Osteocyte (in vitro differentiated cells): Measurements from ENCODE around the gene TESPA1. TPM values are rescaled to one million over a fixed set of nuclear protein-coding genes. Genes with fewer than 3 reads are reported as not detected.

Experiments used
- DNase-seq: peaks from one replicate; pipeline ENCODE4 v3.0.0; 2021; ENCODE audit warnings: mixed read lengths; ENCODE audit not compliant: unreplicated experiment; ENCODE audit errors: extremely low spot score
- H3K27ac Mint-ChIP-seq: one replicate; pipeline ENCODE4 v1.8.0; 2021; ENCODE audit warnings: mild to moderate bottlenecking, mixed read lengths; ENCODE audit not compliant: unreplicated experiment
- H3K27me3 Mint-ChIP-seq: one replicate; pipeline ENCODE4 v1.8.0; 2021; ENCODE audit warnings: mixed read lengths; ENCODE audit not compliant: unreplicated experiment
- H3K36me3 Mint-ChIP-seq: one replicate; pipeline ENCODE4 v1.8.0; 2021; ENCODE audit warnings: mixed read lengths; ENCODE audit not compliant: unreplicated experiment
- H3K4me1 Mint-ChIP-seq: one replicate; pipeline ENCODE4 v1.8.0; 2021; ENCODE audit warnings: mixed read lengths; ENCODE audit not compliant: unreplicated experiment
- H3K4me3 Mint-ChIP-seq: one replicate; pipeline ENCODE4 v1.8.0; 2021; ENCODE audit warnings: mild to moderate bottlenecking, moderate library complexity, mixed read lengths; ENCODE audit not compliant: unreplicated experiment
- H3K9me3 Mint-ChIP-seq: one replicate; pipeline ENCODE4 v1.8.0; 2021; ENCODE audit warnings: mixed read lengths; ENCODE audit not compliant: unreplicated experiment
- total RNA-seq: library from RNA; stranded (reverse); gene quantifications from 2 replicates; pipeline ENCODE4 v1.2.1, GENCODE V29; 2021
- TF ChIP-seq, protein P1 (sequence below): fragments of 200-600 bp; sonication (generic); IDR thresholded peaks from 2 replicates; pipeline ENCODE4 v1.5.0; 2021; ENCODE audit warnings: antibody characterized with exemption, mild to moderate bottlenecking, moderate library complexity

The TESPA1 gene
- total RNA-seq, 1 donor from 2014 or later: not detected

DNA sequence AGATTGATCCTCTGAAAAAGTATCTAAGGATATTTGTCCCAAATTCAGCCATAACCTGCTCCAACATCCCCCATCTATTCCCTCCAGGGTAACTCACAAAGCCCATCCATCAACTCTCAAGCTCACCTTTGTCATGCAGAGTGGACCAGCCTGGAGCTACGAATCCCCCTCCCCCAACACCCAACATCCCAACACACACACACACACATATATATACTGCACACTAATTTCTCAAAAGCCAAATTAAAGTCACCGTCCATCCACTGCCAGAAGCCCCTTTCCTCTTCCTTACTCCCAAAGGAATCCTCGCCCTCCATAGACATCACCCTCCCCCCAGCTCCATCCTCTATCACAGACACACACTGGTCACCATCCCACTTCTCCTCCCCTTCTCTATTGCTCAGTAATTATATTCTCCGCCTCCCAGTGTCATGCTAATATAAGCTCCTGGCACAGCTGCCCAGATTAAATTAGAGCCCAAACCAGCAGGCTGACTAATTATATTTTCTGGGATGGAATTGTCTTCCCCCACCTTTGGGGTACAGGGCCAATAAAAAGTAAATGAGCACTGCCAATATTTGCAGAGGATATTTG lies 13.5 kb upstream of the TESPA1 start:
- no peak overlapping the region for H3K4me3 Mint-ChIP-seq
- no peaks in the 10 kb centered on the region for H3K9me3 Mint-ChIP-seq
- H3K27me3 Mint-ChIP-seq: peaks cover 4% of the 10 kb centered on the region
- no peaks in the 10 kb centered on the region for H3K4me1 Mint-ChIP-seq
- no peaks in the 10 kb centered on the region for H3K36me3 Mint-ChIP-seq
- no peak overlapping the region for H3K27ac Mint-ChIP-seq
- TF ChIP-seq, protein P1, sequence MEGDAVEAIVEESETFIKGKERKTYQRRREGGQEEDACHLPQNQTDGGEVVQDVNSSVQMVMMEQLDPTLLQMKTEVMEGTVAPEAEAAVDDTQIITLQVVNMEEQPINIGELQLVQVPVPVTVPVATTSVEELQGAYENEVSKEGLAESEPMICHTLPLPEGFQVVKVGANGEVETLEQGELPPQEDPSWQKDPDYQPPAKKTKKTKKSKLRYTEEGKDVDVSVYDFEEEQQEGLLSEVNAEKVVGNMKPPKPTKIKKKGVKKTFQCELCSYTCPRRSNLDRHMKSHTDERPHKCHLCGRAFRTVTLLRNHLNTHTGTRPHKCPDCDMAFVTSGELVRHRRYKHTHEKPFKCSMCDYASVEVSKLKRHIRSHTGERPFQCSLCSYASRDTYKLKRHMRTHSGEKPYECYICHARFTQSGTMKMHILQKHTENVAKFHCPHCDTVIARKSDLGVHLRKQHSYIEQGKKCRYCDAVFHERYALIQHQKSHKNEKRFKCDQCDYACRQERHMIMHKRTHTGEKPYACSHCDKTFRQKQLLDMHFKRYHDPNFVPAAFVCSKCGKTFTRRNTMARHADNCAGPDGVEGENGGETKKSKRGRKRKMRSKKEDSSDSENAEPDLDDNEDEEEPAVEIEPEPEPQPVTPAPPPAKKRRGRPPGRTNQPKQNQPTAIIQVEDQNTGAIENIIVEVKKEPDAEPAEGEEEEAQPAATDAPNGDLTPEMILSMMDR: no peak
- DNase-seq: no peak

DNA sequence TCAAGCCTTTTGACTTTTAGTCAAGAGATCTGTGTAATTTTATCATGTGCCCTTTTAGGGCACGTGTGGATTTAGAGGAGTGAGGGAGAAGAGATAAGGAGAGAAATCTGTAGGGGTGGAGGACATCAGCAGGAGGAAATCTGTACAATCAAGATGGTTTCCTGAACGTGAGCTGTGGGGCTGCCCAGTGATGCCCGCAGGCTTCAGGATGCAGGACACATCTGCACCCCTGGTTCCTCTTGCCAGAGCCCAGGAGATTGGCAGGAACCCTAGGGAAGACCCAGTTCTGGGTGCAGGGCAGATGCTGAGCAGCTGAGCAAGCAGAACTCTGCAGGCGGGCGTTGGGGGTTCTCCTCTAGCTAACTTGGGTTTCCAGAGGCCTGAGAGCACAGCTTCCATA lies 11.6 kb upstream of the TESPA1 start:
- no peaks in the 10 kb centered on the region for H3K9me3 Mint-ChIP-seq
- no peaks in the 10 kb centered on the region for H3K4me1 Mint-ChIP-seq
- no peak overlapping the region for H3K4me3 Mint-ChIP-seq
- DNase-seq: no peak
- peaks cover 6% of the 10 kb centered on the region for H3K27me3 Mint-ChIP-seq
- H3K36me3 Mint-ChIP-seq: no peaks in the 10 kb centered on the region
- TF ChIP-seq, protein P1: no peak
- H3K27ac Mint-ChIP-seq: no peak overlapping the region

DNA sequence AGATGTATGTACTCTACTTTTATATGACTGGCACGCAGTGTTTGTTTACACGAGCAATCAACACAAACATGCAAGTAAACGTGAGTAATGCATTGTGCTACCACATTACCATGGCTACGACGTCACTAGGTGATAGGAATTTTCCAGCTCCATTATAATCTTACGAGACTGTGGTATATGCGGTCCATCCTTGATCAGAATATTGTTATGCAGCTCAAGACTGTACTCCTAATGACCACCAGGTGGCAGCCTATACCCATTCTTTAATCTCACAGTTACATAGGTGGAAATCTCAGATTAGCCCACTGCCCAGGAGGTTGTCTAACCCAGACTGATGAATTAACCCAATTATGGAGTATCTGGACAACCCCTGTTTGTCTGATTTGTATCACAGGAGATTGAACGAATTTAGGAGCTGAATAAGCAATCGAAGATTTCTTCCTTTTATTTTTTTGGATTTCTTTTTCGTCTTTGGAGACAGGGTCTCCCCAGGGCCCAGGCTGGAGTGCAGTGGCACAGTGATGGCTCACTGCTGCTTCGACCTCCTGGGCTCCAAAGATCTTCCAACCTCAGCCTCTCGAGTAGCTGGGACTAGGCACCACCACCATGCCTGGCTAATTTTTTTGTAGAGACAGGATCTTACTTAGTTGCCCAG lies 8.7 kb upstream of the TESPA1 start:
- no peaks in the 10 kb centered on the region for H3K36me3 Mint-ChIP-seq
- H3K27ac Mint-ChIP-seq: no peak overlapping the region
- H3K4me3 Mint-ChIP-seq: no peak overlapping the region
- H3K27me3 Mint-ChIP-seq: peaks cover 13% of the 10 kb centered on the region
- H3K9me3 Mint-ChIP-seq: no peaks in the 10 kb centered on the region
- TF ChIP-seq, protein P1: peak; percentile 81
- H3K4me1 Mint-ChIP-seq: no peaks in the 10 kb centered on the region
- DNase-seq: no peak

DNA sequence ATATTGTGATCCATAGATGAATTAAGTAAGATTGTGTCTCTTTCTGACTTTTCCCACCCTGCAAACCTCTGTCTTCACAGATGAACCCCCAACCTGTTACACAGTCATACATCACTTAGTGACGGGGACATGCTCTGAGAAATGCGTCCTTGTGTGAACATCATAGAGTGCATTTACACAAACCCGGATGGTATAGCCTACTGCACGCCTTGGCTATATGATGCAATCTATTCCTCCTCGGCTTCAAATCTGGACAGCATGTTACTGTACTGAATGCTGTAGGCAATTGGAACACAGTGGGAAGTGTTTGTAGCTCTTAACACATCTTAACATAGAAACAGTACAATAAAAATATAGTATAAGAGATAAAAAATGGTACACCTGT lies 7.4 kb upstream of the TESPA1 start:
- no peaks in the 10 kb centered on the region for H3K36me3 Mint-ChIP-seq
- H3K27me3 Mint-ChIP-seq: peaks cover 13% of the 10 kb centered on the region
- H3K9me3 Mint-ChIP-seq: no peaks in the 10 kb centered on the region
- no peaks in the 10 kb centered on the region for H3K4me1 Mint-ChIP-seq
- DNase-seq: no peak
- no peak overlapping the region for H3K4me3 Mint-ChIP-seq
- no peak overlapping the region for H3K27ac Mint-ChIP-seq
- TF ChIP-seq, protein P1: no peak

DNA sequence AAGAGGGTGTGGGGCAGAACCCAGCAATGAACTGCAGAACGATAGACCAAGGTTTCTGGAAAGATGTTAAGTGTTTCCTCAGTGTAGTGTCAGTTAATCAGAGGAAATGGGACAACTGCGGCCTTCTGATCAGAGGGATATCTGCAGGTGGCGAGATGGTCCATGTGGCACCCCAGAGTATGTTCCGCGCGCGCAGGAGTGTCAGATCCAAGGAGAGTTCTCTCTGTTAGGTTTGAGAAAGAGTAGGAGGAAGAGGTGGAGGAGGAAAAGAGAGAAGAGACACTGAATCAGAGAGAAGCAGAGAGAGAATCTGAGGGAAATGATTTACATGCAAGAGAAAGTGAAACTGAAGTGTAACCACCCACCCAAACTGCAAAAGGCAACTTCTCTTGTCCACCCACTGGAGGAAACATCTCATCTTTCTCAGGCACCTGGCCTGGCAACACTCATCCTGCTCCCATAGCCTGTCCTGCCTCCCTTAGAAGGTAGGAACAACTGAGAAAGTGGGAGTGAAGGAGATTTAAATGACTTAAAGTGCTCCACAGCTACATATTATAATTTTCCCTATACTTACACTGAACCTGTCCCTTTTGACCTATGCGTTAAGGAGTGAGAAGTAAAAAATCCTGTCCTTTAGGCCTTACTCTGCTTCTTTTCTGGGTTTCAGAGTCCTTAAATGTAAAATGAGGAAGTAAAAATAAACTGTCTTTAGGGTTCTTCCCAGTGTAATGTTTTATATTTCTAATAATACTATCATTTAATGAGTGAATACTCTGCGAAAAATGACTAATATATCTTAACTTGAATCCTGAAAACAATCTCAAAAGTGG lies 6.8 kb upstream of the TESPA1 start:
- no peaks in the 10 kb centered on the region for H3K36me3 Mint-ChIP-seq
- H3K27ac Mint-ChIP-seq: no peak overlapping the region
- H3K4me3 Mint-ChIP-seq: no peak overlapping the region

More for the DNA sequence above, 6.8 kb upstream of the TESPA1 start:
- TF ChIP-seq, protein P1: no peak
- no peaks in the 10 kb centered on the region for H3K4me1 Mint-ChIP-seq
- no peak for DNase-seq
- H3K9me3 Mint-ChIP-seq: no peaks in the 10 kb centered on the region
- peaks cover 15% of the 10 kb centered on the region for H3K27me3 Mint-ChIP-seq
